ENCODE measurements around the gene THYN1.
"Not testable (repeated sequence)": the region's sequence is repeated elsewhere in the genome, so short reads cannot be mapped to it uniquely, and the experiment has no call there.

Gene THYN1

GRCh38 chr11:134253188-134253993, at the start of gene THYN1, which contains the start of gene ACAD8:
THYN1 (minus strand) TSS chr11:134253352; CDS start chr11:134252882, 470 bp downstream.
ACAD8 (plus strand) TSS chr11:134253568; CDS start chr11:134253601, 33 bp downstream.
- peak; percentile 85 for DNase-seq

GRCh38 chr11:134294664-134295063, 41.5 kb upstream of the THYN1 start:
- DNase-seq = no peak

- DNase-seq = no peak
These were observed 40.3 kb upstream of the THYN1 start for GRCh38 chr11:134293119-134294113.

- no peak for DNase-seq
These were observed 39.5 kb upstream of the THYN1 start for GRCh38 chr11:134292661-134293060.

GRCh38 chr11:134291196-134291595, 38.0 kb upstream of the THYN1 start:
- DNase-seq = no peak

- no peak for DNase-seq
These were observed 37.5 kb upstream of the THYN1 start for GRCh38 chr11:134290646-134291045.

- no peak for DNase-seq
These were observed 36.6 kb upstream of the THYN1 start for GRCh38 chr11:134289789-134290188.

- DNase-seq = no peak
These were observed 36.0 kb upstream of the THYN1 start for GRCh38 chr11:134289167-134289566.

- no peak for DNase-seq
These were observed 35.3 kb upstream of the THYN1 start for GRCh38 chr11:134288486-134288885.

- DNase-seq = no peak
These were observed 34.4 kb upstream of the THYN1 start for GRCh38 chr11:134287561-134287960.

- not testable (repeated sequence) for DNase-seq
These were observed 31.2 kb upstream of the THYN1 start for GRCh38 chr11:134284349-134284748.

- no peak for DNase-seq
These were observed 30.5 kb upstream of the THYN1 start for GRCh38 chr11:134283461-134284230.

GRCh38 chr11:134282121-134283045, 29.2 kb upstream of the THYN1 start:
- DNase-seq = no peak

- DNase-seq = not testable (repeated sequence)
These were observed 28.5 kb upstream of the THYN1 start for GRCh38 chr11:134281635-134282034.

- DNase-seq = no peak
These were observed 25.2 kb upstream of the THYN1 start for GRCh38 chr11:134278356-134278755.

GRCh38 chr11:134277183-134278001, 24.2 kb upstream of the THYN1 start:
- no peak for DNase-seq

GRCh38 chr11:134276396-134277182, 23.4 kb upstream of the THYN1 start:
- no peak for DNase-seq

- DNase-seq = no peak
These were observed 22.6 kb upstream of the THYN1 start, which contains the start of gene GLB1L3 for GRCh38 chr11:134275534-134276395. GLB1L3 (plus strand) TSS chr11:134276379; CDS start chr11:134276741, 362 bp downstream.

- no peak for DNase-seq
These were observed 22.0 kb upstream of the THYN1 start for GRCh38 chr11:134275188-134275533.
